GM18498 (cell line): ENCODE data around the gene TREM2.
"Not testable (repeated sequence)": the region's sequence is repeated elsewhere in the genome, so short reads cannot be mapped to it uniquely, and the experiment has no call there.

Experiments
- ATAC-seq: cut with Tn5 transposase; IDR thresholded peaks from one replicate; pipeline ENCODE4 v1.9.1; 2021; ENCODE audit warnings: mild to moderate bottlenecking, moderate library complexity; ENCODE audit not compliant: unreplicated experiment

The TREM2 gene

DNA sequence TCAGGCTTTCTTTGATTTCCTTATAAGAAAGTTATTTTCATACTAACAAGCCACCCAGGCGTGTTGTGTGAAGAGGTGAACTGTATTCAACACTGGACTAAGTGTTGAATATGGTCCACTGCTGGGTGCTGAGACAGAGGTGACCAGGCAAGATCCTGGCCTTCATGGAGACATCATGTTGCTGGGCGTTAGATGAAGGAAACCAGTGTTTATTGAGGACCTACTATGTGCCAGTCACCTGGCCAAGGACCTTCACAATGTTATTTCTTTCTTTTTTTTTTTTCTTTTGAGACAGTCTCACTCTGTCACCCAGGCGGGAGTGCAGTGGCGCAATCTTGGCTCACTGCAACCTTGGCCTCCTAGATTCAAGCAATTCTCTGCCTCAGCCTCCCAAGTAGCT is 6.9 kb downstream of the TREM2 start:
- ATAC-seq: no peak

DNA sequence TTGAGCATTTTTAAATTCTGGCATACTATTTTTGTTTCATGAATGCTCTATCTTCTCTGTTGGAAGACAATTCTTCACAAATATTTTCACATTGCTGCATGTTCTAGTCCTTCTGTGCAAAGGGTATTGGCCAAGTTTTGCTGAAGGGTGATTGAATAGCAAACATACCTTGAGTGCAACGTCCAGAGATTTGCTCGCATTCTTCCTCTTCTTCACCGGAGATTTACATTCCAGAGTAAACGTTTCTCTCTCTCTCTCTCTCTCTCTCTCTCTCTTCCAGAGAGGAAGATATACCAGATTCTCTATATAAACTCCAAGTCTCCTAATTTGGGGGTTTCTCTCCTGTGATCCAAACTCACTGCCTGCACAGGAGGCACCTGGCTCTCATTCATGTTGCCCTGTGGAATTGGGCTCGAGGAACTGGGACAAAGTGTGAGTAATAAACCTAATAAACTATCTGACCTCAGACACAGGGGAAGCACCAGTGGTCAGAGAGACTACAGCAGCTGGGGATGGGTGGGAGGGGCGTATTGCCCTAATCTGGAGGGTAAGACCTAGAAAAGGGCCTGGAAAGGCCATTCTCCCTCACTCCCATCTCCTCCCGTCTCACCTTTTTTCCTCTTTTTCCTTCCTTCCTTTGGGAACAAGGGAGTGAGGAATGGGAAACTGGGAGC is 7.6 kb downstream of the TREM2 start:
- no peak for ATAC-seq

DNA sequence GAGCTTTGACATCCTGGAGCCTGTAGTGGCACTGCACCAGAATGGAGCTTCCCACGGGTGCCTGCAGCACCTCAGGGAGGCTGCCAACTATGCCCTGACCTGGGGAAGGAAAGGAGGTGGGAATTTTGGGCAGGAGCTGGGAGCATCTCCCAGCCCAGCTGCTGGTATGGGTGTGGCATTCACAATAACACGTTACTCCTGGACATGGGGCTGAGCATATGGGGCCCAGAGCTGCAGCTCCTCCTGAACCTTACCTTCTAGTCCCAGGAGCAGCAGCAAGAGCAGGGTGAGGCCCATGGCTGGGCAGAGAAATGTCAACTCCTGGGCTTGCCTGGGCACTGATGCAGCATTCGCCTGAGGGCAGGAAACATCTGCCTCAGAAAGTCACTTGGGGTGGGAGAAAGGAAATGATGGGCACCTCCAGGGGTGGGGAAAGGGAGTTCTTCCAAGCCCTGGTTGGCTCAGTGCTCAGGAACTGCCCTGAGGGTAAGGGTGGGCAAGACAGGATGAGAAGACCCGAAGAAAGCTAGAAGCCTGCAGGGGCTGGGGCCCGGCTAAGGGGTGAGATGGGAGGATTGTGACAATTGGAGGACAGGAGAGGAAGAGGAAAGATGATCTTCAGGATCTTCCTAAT is 8.8 kb downstream of the TREM2 start, which contains the start of gene TREML1:
Gene TREML1 (minus strand): TSS at position 356 of the 634 bp plus-strand sequence. CDS start 59 bp downstream, at position 297.
- no peak for ATAC-seq

DNA sequence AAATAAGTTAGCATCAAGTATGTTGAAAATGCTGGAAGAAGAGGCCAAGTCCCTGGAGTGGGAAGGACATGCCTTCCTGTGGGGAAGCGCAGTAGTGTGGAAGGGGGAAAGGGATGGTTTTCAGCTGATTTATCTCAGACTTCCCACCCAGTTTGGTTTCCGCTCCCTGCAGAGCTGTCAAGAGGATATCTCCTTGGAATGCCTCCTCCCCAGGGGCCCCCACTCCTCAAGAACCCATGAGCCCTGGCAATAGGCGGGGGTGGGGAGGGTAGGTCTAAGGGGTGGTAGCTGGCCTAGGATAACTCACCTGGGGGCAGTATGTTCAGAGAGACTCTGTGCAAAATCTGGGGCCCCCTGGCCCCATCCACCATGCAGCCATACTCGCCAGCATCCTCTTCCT is 9.5 kb downstream of the TREM2 start:
- ATAC-seq: no peak

GRCh38 chr6:41150671-41151070 is 12.2 kb downstream of the TREM2 start:
- ATAC-seq: no peak

DNA sequence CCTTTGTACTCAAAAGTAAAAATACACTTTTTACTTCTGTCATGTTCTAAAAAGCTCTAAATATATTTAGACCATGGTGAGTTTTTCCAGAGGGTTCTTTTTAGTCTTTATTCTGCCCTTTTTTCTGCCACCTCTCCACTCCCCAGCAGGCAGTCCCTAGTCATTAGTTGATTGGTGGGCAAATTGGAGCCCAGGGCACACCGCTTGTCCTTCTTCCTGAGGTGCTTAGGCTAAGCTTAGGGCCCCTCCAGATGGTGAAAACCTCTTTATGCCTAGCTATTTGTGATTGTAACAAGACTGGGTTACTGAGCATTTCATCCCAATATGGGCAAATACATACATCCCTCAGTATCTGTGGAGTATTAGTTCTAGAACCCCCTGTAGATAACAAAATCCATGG is 15.0 kb downstream of the TREM2 start:
- ATAC-seq: no peak

DNA sequence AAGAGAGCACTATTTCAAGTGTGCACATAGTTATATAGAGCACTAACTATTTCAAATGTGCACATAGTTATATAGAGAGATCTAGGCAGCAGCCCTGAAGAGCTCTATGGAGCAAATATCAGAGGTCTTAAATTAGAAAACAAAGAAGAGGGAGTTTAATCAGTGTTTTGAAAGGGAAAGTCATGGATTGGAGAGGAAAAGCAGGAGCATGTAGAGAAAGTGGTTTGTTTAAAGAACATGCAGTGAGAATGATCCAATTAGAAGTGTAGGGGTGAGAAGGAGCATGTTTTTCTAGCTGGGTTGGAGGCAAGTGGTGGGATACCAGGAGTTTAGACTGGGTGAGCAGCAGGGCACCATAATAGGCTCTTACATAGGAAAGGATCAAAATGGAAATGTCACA is 26.0 kb downstream of the TREM2 start:
- ATAC-seq: no peak

GRCh38 chr6:41135062-41135832 is 27.7 kb downstream of the TREM2 start:
- no peak for ATAC-seq

DNA sequence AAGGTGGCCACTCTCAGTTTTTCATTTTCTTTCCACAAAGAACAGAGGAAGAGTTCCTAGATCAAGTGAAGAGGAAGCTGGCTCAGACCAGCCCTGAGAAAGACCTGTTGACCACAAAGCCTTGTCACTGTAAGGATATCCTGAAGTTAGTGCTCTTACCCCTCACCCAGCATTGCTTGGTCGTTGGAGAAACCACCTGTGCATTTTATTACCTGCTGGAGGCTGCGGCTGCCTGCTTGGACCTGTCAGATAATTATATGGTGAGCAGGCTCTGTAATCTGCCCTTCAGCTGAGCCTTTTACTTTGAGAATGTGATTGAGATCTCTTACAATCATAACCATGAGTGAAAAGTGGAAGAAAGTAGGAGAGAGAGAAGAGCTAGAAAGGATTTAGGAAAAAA is 30.7 kb downstream of the TREM2 start:
- ATAC-seq: no peak

DNA sequence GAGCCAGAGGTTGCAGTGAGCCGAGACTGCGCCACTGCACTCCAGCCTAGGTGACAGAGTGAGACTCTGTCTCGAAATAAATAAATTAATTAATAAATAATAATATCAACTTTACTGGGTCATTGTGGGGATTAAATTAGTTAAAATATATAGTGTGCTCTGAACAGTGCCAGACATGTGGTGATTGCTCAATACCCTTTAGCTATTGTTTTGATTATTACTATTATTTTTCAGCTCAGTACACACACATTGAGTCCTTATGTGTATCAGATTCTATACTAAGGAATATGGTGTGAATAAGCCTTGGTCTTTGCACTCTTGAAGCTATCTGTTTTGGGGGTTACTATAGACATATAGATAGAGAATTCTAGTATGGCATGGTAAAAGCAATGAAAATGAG is 37.6 kb downstream of the TREM2 start:
- ATAC-seq: no peak

DNA sequence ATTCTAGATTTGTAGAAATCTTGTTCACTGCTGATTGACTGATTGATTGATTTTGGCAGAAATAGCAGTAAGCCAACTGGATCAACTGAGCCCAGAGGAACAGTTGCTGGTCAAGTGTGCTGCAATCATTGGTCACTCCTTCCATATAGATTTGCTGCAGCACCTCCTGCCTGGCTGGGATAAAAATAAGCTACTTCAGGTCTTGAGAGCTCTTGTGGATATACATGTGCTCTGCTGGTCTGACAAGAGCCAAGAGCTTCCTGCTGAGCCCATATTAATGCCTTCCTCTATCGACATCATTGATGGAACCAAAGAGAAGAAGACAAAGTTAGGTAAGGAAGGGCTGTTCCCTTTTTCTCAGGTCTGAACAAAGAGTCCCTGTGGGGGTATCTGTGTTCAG is 40.0 kb downstream of the TREM2 start:
- no peak for ATAC-seq

DNA sequence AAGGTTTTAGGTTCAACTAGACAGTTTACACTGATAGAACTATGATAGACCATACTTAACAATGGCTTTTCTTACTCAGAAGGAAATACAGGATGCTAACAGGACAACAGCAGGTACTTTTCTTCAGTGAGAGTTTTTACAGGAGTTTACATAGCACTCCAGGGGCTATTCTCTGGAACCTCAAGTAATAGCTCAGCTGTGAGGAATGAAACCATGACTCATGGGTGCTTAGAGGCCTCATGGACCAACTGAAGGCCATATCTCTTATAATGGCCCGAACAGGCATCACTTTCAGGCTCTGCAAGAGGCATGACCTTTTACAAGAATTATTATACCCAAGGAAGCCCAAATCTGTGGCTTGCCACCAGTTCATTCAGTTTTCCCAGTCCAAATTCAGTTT is 40.5 kb downstream of the TREM2 start:
- no peak for ATAC-seq

DNA sequence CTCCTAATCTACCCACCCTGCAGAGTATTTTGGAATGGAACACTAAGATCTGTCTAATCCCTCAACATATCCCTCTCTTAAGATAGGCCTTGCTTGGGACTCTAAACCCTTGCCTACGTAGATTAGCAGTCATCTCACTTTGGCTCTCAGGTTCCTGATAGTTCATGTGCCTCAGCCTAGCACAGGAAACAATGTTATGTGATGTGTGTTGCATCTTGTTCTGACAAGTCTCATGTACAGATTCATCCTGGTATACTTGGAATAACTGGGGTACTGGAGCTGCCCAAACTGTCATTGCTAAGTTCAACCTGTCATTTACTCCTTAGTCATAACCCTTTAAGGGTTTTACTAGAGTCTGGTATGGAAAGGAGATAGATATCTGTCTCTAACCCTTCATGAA is 42.9 kb downstream of the TREM2 start:
- ATAC-seq: no peak

DNA sequence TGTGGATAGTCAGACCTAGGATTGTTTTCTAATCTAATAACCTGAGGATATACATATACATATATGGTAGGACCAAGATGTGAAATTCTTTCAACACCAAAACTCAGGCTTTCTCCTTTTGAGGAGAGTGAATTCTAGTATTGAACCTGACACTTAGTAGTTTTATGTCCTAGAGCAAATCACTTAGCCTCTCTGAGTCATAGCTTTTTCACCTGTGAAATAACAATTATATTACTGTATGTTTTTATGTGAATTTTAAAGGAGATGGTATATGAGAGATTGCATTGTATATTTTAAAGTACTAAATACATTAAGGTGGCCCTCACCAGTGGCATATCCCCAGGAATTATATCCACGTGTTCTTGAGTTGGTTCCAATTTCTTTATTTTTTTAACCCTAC is 43.4 kb downstream of the TREM2 start:
- ATAC-seq: no peak

DNA sequence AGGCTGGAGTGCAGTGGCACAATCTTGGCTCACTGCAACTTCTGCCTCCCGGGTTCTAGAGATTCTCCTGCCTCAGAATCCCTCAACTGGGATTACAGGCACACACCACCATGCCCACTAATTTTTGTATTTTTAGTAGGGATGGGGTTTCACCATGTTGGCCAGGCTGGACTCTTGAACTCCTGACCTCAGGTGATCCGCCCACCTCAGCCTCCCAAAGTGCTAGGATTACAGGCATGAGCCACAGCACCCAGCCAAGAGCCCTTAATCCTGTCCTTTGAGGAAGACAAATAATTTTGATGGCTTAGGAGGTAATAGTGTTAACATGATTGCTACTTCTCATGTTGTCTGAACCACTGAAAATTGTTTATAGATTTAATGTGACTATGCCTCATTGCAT is 47.9 kb downstream of the TREM2 start:
- ATAC-seq: not testable (repeated sequence)

GRCh38 chr6:41111017-41111416 is 51.9 kb downstream of the TREM2 start:
- no peak for ATAC-seq
